ENCODE data around the gene GFPT1. TPM values are rescaled to one million over a fixed set of nuclear protein-coding genes. Genes with fewer than 3 reads are reported as not detected.

GFPT1 gene
- 10 to 100 TPM; 26.7 to 46.0 (median 45.2) TPM for total RNA-seq

DNA sequence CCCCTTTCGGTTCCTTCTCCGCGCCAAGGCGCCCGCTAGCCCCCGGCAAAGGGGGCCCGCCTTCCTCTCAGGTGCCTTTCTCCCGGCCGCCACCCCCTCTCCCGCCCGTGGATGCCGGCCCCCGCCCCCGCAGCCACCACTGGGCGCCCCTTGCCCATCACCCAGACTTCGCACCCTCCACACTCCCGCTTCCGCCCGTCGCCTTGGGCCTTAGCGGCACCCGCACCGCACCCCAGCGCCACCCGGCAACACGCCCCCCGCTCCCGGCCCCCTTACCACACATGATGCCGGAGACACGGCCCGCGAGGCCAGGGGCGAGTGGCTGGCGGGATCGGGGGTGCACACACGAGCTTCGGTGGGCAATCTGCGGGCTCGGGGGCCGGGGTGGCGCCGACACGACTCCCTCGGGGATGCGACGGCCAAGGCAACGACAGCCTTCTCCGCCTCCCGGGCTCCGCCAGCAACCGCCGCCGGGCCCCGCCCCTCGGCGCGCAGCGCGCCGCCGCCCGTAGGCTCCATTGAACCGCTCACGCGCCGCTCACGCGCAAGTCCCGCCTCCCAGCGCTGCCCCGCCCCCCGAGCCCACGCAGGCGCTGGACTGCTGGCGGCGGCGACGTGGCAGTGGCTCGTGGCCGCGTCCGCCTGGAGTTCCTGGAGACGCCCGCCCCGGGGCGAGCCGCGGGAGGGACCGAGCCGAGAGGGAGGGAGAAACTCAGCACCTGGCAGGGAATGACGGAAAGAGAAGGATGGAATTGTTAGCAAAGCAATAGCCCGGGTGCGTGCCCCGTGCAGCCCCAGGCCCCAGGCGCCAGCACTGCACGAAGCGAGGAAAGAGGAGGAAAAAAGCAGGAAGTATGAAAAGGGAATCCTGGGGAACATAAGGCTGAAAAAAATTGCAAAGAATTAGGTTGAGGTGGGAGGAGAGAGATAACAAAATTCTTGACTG is at the start of gene GFPT1:
Gene GFPT1 (minus strand): TSS at position 439 of the 946 bp plus-strand sequence. CDS start 156 bp downstream, at position 283.
- intact Hi-C loops (cut with DNase I; ENCODE audit: low total_unique reads) = no loop called here
- Histone ChIP-seq H3K36me3 (no peaks in the 10 kb centered on the region), H3K9me3 (no peaks in the 10 kb centered on the region), H3K4me3 (peak within 1 kb of the TSS; percentile 84 to 99 (median 95)), H3K4me1 (no peaks in the 10 kb centered on the region), H3K27ac (peak within 1 kb of the TSS; percentile 88 to 93), H3K27me3 (no peaks in the 10 kb centered on the region)
- TF ChIP-seq, protein P1, sequence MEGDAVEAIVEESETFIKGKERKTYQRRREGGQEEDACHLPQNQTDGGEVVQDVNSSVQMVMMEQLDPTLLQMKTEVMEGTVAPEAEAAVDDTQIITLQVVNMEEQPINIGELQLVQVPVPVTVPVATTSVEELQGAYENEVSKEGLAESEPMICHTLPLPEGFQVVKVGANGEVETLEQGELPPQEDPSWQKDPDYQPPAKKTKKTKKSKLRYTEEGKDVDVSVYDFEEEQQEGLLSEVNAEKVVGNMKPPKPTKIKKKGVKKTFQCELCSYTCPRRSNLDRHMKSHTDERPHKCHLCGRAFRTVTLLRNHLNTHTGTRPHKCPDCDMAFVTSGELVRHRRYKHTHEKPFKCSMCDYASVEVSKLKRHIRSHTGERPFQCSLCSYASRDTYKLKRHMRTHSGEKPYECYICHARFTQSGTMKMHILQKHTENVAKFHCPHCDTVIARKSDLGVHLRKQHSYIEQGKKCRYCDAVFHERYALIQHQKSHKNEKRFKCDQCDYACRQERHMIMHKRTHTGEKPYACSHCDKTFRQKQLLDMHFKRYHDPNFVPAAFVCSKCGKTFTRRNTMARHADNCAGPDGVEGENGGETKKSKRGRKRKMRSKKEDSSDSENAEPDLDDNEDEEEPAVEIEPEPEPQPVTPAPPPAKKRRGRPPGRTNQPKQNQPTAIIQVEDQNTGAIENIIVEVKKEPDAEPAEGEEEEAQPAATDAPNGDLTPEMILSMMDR (IDR thresholded peaks at IDR 0.05) = no peak
- TF ChIP-seq POLR2AphosphoS5 (IDR thresholded peaks at IDR 0.05) (peak; percentile 41 to 80 (median 69)), POLR2A (IDR thresholded peaks at IDR 0.05) (peak; percentile 22)
- peak; percentile 89 to 94 for DNase-seq (ENCODE audit: low spot score in 2 of 2)

DNA sequence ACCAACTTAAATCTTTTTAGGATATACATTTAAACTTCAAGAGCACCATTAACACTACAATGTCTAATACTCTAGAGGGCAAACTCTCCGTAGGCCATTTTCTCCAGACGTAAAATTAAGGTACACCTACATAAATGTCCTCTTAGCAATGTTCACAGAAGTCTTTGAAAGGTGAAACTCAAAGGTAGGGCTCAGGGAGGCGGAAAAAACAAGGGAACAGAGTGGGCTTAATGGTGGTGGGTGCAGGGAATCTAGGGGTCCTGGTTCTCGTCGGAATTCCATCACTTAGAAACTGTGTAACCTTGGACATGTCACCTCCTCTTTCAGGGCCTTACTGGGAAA is 49.5 kb upstream of the GFPT1 start:
- intact Hi-C loops (cut with DNase I; ENCODE audit: low total_unique reads) = no loop called here
- H3K27me3 ChIP-seq = no peaks in the 10 kb centered on the region
- H3K36me3 ChIP-seq = no peaks in the 10 kb centered on the region
- no peaks in the 10 kb centered on the region for H3K4me1 ChIP-seq
- H3K27ac ChIP-seq = peak overlapping the region; percentile 96 to 98
- TF ChIP-seq POLR2AphosphoS5 (IDR thresholded peaks at IDR 0.05) (no peak), POLR2A (IDR thresholded peaks at IDR 0.05) (no peak)
- TF ChIP-seq, protein P1 (IDR thresholded peaks at IDR 0.05) = no peak
- DNase-seq (ENCODE audit: low spot score in 2 of 2) = no peak
- H3K9me3 ChIP-seq = no peaks in the 10 kb centered on the region
- H3K4me3 ChIP-seq = peak overlapping the region; percentile 74 to 92 (median 79)

DNA sequence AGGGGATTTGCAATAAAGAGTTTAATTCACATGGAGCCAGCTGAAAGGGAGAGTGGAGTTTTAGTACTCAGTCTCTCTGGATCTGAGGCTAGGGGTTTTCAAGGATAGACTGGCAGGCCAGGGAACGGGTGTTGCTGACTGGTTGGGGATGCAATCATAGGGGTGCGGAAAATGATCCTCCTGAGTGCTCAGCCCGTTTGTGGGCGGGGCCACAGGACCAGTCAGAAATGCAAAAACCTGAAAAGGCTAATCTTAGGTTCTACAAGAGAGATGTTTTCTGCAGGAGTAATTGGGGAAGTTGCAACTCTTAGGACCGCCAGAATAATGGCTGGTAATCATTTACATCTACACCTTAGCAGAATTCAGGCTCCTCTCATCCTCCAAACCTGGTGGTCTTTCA is 47.7 kb upstream of the GFPT1 start:
- no peaks in the 10 kb centered on the region for H3K9me3 ChIP-seq
- no peak overlapping the region for H3K4me3 ChIP-seq
- TF ChIP-seq POLR2A (IDR thresholded peaks at IDR 0.05) (no peak), POLR2AphosphoS5 (IDR thresholded peaks at IDR 0.05) (no peak)
- TF ChIP-seq, protein P1 (IDR thresholded peaks at IDR 0.05) = no peak
- no peaks in the 10 kb centered on the region for H3K36me3 ChIP-seq
- H3K27ac ChIP-seq = no peak overlapping the region
- no peak for DNase-seq (ENCODE audit: low spot score in 2 of 2)
- no peaks in the 10 kb centered on the region for H3K4me1 ChIP-seq
- H3K27me3 ChIP-seq = no peaks in the 10 kb centered on the region
- intact Hi-C loops (cut with DNase I; ENCODE audit: low total_unique reads) = no loop called here

DNA sequence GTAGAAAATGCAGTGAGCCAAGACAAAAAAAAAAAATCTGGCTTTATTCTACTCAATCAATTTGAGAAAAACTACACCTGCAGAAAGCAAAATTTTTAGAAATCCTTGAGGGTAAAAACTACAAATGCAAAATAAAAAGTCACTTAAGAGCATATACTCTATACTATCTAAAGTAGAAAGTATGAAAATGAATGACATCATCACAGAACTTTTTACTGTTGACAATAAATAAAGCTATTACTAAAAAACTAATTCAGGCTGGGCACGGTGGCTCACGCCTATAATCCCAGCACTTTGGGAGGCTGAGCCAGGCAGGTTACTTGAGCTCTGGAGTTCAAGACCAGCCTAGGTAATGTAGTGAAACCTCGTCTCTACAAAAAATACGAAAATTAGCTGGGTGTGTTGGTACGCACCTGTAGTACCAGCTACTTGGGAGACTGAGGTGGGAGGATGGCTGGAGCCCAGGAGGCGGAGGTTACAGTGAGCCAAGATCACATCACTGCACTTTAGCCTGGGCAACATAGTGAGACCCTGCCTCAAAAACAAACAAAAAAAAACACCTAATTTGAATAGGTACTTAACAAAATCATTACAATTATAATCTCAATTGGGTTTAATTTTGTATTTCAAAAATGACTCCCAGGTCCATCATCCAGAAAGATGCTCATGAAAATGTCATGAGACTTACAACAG is 42.6 kb upstream of the GFPT1 start:
- Histone ChIP-seq H3K36me3 (peaks cover 6% of the 10 kb centered on the region), H3K9me3 (no peaks in the 10 kb centered on the region), H3K4me1 (no peaks in the 10 kb centered on the region), H3K27ac (no peak overlapping the region), H3K27me3 (no peaks in the 10 kb centered on the region), H3K4me3 (no peak overlapping the region)
- intact Hi-C loops (cut with DNase I; ENCODE audit: low total_unique reads) = no loop called here
- TF ChIP-seq, protein P1 (IDR thresholded peaks at IDR 0.05) = no peak
- TF ChIP-seq POLR2AphosphoS5 (IDR thresholded peaks at IDR 0.05) = no peak
- no peak for TF ChIP-seq POLR2A (IDR thresholded peaks at IDR 0.05)
- no peak for DNase-seq (ENCODE audit: low spot score in 2 of 2)

DNA sequence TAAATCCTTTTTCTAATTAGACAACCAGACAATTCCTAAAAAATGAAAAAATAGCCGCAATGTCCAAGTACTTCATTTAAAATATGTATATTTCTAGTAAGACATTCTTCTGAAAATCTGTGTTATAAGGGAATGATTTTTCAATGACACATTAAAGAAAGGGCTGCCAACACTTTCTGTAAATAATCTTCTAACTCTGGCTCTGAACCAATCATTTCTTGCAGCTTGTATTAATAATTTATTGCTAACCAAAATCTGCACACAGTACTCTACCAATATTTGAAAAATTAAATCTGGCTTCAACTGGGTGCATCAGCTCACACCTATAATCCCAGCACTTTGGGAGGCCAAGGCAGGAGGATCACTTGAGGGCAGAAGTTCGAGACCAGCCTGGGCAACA is 42.0 kb upstream of the GFPT1 start:
- Histone ChIP-seq H3K36me3 (peaks cover 6% of the 10 kb centered on the region), H3K9me3 (no peaks in the 10 kb centered on the region), H3K27ac (no peak overlapping the region), H3K4me1 (no peaks in the 10 kb centered on the region), H3K27me3 (no peaks in the 10 kb centered on the region), H3K4me3 (no peak overlapping the region)
- intact Hi-C loops (cut with DNase I; ENCODE audit: low total_unique reads) = no loop called here
- DNase-seq (ENCODE audit: low spot score in 2 of 2) = no peak
- TF ChIP-seq, protein P1 (IDR thresholded peaks at IDR 0.05) = no peak
- no peak for TF ChIP-seq POLR2AphosphoS5 (IDR thresholded peaks at IDR 0.05)
- TF ChIP-seq POLR2A (IDR thresholded peaks at IDR 0.05) = no peak
